HL-60 (cell line): ENCODE results near the gene MYH15.
A peak's percentile ranks its signal among the peaks of the same experiment; 100 is the strongest.

ENCODE experiments used
- DNase-seq, 2 experiments: peaks; one replicate each; pipeline ENCODE4 v3.0.0-alpha.2; 2010 to 2020; ENCODE audit warnings: low read depth in 1 of 2, low spot score in 1 of 2
- H3K27ac ChIP-seq: fragments of 250-450 bp; sonication (Bioruptor Pico); replicated peaks from 2 replicates; pipeline ENCODE4 v1.5.1; 2020; ENCODE audit warnings: mild to moderate bottlenecking, moderate library complexity
- H3K27me3 ChIP-seq: fragments of 250-450 bp; sonication (Bioruptor Pico); 2 replicates; pipeline ENCODE4 v1.5.1; 2021; ENCODE audit warnings: mild to moderate bottlenecking, moderate library complexity; ENCODE audit not compliant: insufficient read depth, poor library complexity, severe bottlenecking
- H3K4me3 ChIP-seq: replicated peaks from 2 replicates; pipeline ENCODE4 v1.5.1; 2011; ENCODE audit warnings: mild to moderate bottlenecking, control low read depth, low read length; ENCODE audit not compliant: insufficient read depth
- CTCF ChIP-seq: IDR thresholded peaks from one replicate; pipeline ENCODE4 v1.5.1; 2011; ENCODE audit warnings: low read length, control low read depth, inconsistent platforms; ENCODE audit not compliant: insufficient read depth
- GABPA ChIP-seq: IDR thresholded peaks from 2 replicates; pipeline ENCODE4 v1.6.1; 2012; ENCODE audit warnings: low read depth
- POLR2AphosphoS5 ChIP-seq: IDR thresholded peaks from 2 replicates; pipeline ENCODE4 v1.6.1; 2012; ENCODE audit warnings: low read depth
- REST ChIP-seq: IDR thresholded peaks from 2 replicates; pipeline ENCODE4 v1.6.1; 2012; ENCODE audit warnings: low read depth; ENCODE audit not compliant: insufficient replicate concordance
- SPI1 ChIP-seq: IDR thresholded peaks from 2 replicates; pipeline ENCODE4 v1.6.1; 2012; ENCODE audit warnings: low read depth, mild to moderate bottlenecking, borderline replicate concordance

Gene MYH15

GRCh38 chr3:108494906-108495531, 15.4 kb downstream of the MYH15 start:
- no peak overlapping the region for H3K4me3 ChIP-seq
- no peak for DNase-seq
- no peak overlapping the region for H3K27ac ChIP-seq

GRCh38 chr3:108493862-108494261, 16.5 kb downstream of the MYH15 start:
- TF ChIP-seq POLR2AphosphoS5, result no peak
- TF ChIP-seq GABPA, result no peak
- no peak for TF ChIP-seq REST
- TF ChIP-seq CTCF, result no peak
- no peak for TF ChIP-seq SPI1
- peak in 1 of 2 experiments; percentile 11 for DNase-seq
- H3K4me3 ChIP-seq, result no peak overlapping the region
- H3K27ac ChIP-seq, result no peak overlapping the region
- H3K27me3 ChIP-seq, result no peaks in the 10 kb centered on the region

More at GRCh38 chr3:108494906-108495531, 15.4 kb downstream of the MYH15 start:
- H3K27me3 ChIP-seq, result no peaks in the 10 kb centered on the region
- TF ChIP-seq GABPA, result no peak
- no peak for TF ChIP-seq SPI1
- TF ChIP-seq REST, result no peak
- TF ChIP-seq CTCF, result no peak
- TF ChIP-seq POLR2AphosphoS5, result no peak

GRCh38 chr3:108491456-108491855, 18.9 kb downstream of the MYH15 start:
- DNase-seq, result no peak
- H3K27ac ChIP-seq, result no peak overlapping the region
- TF ChIP-seq REST (no peak), POLR2AphosphoS5 (no peak), GABPA (no peak), SPI1 (no peak), CTCF (no peak)
- no peaks in the 10 kb centered on the region for H3K27me3 ChIP-seq
- H3K4me3 ChIP-seq, result no peak overlapping the region
